GM18870 (cell line): ENCODE measurements around the gene HES1.
"Not testable (repeated sequence)": the region's sequence is repeated elsewhere in the genome, so short reads cannot be mapped to it uniquely, and the experiment has no call there.

ENCODE experiments used
- ATAC-seq: cut with Tn5 transposase; IDR thresholded peaks from one replicate; pipeline ENCODE4 v1.9.1; 2021; ENCODE audit warnings: moderate library complexity; ENCODE audit not compliant: unreplicated experiment

HES1 gene

DNA sequence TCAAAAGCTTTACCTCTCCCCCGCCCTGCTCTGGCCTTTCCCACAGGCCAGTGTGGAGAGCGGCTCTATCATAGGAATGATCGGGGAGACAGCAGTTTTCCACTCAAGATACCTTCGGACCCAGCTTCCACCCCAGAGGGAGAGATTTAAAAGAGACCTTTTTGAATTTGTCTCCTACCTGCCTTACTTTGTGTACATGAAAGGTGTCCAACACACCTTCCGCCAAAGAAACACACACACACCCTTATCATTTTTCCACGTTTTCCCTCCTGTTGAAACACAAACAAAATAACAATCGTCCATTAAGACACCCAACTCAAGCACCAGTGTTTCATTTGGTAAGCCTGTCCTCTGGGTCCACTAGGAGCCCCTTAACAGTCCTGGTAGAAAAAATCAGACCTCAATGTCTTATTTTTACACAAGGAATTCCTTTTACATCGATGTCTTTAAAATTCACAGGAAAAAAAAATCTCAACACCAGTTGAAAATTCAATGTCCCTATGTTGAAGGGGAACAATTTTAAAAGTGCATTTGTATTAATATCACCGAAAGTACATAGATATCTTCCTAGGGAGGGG is 4.0 kb downstream of the HES1 start:
- no peak for ATAC-seq

DNA sequence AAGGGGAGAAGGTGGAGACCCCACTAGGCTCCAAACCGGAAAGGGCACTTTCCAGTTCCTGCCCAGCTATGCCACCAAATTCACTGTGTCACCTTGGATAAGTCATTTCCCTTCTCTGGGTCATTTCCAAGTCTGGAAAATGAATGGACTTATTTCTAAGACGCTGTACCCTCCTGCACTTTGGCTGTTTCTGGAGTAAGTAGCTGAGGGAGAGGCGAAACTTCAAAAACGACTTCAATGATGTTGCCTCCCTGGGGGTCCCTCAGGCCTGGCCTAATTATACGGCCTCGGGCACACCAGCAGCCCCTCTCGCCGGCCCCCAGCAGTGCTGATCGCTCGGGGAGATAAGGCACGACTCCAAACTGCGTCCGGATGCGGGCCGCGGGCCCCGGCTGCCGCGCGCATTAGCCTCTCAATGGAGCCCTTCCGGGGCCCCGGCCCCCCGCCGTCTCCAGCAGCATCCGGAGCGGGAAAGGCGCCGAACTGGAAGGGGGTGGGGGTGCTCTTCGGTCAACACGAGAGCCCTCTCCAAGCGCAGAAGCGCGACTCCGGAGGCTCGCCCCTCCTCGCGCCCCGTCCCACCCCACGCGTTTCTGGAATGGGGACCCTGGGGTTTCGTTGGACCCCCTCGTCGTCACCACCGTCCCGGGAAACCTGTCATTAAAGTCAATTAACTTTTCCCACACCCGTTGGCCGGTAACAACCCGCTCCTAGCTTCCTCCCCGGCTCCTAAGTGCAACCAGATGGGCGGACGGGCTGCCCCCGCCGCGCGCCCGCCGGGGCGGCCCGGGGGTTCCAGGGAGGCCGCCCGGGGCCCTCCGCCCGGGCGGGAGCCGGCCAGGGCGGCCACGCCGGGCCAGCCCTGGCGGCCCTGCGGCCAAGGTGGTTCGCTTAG is 4.8 kb downstream of the HES1 start:
- no peak for ATAC-seq

DNA sequence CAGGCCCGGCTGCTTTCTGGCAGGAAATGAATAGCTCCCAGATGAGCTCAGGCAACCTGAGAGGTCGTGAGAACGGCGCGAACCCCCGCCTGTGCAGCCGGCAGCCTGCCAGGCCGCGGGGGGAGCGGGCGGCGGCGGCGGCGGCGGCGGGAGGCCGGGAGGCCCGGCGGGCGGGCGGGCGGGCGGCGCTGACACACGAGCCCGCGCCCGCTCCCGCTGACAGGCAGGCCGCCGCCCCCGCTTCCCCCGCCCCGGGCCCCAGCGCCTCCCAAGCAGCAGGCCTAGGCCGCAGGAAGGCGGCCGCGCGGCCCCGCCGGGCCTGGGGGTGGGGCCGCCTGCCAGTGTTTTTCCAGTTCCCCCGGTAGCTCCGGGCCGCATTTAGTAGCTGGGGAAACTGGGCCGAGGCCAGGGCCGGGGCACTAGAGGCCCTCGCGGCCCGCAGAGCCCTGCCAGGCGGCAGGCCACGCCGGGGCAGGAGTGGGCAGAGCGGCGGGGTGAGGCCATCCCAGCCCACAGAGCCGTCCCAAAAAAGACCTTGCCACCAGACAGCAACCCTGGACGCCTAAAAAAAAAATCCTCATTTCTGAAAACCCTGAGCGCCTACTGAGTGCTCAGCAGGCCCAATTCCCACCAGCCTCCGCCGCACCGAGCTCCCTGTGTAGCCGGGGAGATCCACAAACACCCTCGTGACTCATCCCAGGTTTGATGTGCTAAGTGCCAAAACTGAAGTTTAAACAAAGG is 5.6 kb downstream of the HES1 start:
- ATAC-seq = no peak

DNA sequence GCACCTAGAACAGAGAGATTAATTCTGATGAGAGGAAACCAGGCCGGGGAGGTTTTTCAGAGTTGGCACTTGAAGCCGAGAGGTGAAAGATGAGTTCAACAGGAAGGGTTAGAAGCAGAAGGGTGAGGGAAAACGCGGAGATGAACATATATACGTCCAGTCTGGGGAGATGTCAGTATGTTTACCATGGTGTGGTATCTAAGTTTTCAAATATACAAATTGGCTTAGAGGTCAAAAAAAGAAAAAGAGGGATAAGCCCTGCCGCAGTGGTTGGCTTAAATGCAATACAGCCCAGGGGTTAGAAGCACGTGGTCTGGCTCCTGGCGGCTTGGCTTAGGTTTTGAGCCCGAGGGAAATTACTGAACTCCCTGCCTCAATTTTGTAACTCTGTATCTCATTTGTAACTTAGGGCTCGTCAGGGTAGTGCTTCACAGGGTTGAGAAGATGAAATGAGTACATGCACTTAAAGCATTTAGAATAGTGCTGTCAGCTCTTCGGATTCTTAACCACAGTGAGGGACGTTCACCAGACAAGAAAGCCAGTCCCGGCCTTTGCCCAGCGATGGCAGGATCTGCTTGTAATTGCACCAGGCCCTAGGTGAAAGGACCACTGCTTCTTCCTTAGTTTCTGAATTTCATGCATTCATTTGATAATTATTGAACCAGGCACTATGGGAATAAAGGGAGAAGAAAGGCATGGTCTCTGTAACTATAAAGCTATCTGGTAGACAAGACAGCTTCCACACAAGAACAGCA is 6.4 kb downstream of the HES1 start:
- ATAC-seq = no peak

DNA sequence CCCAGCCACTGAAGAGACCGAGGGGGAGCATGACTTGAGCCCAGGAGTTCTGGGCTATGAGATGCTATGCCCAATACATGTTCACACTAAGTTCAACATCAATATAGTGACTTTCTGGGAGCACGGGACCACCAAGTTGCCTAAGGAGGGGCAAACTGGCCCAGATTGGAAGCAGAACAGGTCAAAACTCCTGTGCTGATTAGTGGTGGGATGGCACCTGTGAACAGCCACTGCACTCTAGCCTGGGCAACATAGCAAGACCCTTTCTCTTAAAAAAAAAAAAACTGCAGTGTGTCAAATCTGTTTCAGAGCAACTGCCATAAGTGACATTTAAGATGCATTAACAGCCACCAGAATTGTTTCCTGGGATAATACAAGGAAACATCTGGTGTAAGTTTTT is 9.8 kb downstream of the HES1 start:
- ATAC-seq = no peak

- ATAC-seq = no peak
These were observed 11.7 kb downstream of the HES1 start for GRCh38 chr3:194147679-194148078.

GRCh38 chr3:194148383-194148782 is 12.4 kb downstream of the HES1 start:
- no peak for ATAC-seq

DNA sequence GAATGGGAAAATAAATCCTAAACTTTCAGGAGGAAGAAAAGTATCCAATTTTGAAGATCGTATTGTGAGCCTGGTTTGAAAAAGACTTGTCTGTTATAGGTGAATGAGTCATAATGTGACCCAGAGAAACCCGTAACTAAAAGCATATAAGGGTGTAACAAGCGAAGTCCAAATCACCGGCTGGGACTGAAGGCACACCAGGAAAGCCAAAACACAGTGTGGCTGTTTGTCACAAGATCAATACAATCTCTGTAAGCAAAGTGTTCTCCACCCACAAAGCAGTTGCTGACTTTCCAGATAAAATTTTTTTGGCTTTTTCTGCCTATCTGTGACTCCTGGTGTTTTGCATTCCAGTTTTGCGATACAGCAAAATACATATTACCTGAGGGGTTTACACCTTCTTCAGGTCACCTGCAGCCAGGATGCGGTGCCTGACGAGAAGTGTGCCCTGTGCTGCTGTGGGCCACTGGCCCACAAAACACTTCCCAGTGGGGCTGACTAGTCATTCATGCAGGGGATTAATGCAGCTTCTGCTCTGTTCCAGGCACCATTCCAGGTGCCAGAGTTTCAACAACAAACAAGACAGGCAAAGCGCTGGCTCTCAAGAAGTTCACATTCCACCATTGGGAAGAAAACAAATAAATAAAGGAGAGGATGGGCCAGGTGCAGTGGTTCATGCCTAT is 14.4 kb downstream of the HES1 start:
- no peak for ATAC-seq

DNA sequence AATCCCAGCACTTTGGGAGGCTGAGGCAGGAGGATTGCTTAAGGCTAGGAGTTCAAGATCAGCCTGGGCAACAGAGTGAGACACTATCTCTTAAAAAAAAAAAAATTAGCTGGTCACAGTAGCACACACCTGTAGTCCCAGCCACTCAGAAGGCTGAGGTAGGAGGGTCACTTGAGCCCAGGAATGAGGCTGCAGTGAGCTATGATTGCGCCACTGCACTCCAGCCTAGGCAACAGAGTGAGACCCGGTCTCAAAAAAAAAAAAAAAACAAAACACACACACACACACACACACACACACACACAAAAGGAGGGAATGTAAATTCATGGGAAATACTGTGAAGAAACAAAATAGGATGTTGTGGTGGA is 15.0 kb downstream of the HES1 start:
- not testable (repeated sequence) for ATAC-seq

- no peak for ATAC-seq
These were observed 18.4 kb downstream of the HES1 start for GRCh38 chr3:194154346-194154745.

GRCh38 chr3:194156095-194156494 is 20.1 kb downstream of the HES1 start:
- ATAC-seq = no peak

GRCh38 chr3:194158942-194159439 is 23.0 kb downstream of the HES1 start:
- no peak for ATAC-seq

DNA sequence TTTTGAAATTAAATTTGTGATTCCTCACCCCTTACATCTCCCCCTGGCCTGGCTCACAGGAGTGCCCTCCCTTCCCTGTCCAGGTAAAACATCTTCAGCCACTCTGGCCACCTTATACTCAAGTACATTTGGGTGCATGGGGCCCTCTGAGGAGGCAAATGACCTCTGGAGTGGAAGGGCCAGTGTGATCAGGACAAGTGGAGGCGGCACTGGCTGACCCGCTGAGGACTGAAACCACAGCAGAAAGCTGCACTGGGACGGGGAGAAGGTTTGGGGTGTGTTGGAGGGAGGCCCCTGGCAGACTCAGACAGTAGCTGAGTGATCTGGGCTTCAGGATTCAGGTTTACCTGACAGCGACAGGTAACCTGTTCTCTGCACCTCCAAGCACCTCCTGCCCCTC is 24.2 kb downstream of the HES1 start:
- no peak for ATAC-seq

DNA sequence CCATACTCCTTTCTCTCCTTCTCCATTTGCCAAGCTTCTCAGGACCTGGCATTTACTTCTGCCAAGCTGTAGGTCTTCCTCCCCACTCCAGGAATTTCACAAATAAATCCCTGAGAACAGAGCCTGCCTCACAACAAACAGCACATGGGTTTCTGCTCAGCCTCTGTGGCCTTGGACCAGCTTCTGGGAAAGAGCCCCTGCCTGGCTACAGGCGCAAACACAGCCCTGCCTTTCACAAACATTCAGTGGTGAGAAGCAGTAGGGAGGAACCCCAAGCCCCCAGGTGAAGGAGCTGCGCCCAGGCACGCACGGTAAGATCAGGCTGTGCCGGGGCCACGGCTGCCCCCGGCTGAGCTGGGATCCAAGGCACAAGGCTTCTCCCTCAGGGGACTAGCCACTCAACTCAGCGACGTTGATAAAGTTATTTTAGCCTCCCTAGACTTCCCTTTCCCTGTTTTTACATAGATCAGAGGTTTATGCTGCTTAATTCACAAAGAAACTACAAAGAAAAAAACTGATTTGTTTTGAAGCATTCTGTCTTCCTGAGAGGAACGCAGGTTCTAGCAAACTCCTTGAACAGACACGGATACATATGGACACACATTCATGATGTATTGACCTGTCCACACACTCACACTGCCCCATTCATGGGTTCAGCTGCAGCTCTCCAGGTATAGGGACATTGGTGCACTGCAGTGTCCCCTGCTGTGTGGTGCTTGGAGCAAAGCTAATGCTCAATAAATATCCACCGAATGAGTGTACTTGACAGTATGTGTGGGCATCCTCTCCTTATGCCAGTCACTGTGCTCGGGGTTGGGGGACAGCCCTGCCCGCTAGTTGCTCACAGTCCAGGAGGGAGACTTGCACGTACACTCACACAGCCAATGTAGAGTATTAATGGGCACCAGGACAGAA is 25.4 kb downstream of the HES1 start:
- no peak for ATAC-seq

GRCh38 chr3:194162070-194162678 is 26.2 kb downstream of the HES1 start:
- ATAC-seq = no peak

DNA sequence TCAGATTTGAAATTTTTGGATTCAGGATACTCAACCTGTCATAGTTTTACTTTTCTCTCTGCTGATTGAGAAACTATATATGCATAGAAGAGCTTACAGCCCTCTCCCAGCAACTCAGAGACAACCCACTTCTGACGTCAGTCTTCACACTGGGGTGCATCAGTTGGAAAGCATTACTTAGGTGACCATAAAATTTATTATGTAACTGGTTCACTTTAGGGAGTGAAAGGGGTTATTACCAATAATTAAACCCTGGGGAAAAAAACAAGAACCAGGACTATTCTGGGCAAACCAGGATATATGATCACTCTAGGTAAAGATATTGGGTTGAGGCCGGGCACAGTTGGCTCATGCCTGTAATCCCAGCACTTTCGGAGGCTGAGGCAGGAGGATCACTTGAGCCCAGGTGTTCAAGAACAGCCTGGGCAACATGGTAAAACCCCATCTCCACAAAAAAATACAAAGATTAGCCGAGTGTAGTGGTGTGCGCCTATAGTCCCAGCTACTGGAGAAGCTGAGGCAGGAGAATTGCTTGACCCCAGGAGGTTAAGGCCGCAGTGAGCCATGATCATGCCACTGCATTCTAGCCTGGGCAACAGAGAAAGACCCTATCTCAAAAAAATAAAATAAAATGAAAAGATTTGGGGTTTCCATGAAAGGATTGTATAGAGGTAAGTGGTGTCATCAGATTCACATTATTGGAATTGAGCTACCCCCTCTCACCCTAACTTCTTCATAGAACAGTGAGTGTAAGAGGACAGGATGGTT is 27.1 kb downstream of the HES1 start:
- no peak for ATAC-seq

DNA sequence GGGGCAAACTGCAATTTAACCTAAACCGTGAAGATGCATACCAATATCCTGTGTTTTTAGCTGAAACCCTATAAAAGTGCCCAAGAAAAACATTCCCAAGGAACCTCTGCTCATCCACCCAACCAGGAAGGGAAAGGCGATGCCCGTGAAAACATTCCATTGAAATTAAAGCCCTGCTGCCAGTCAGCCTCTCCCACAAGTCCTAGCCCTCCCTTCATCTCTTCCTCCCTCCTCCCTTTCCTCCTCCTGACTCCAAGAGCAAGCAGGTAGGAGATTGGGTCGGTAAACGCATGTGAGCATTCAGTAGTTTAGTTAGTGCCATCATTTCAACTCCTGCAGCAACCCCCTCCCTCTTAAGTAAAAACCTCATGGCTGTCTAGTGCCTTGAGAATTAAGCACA is 27.7 kb downstream of the HES1 start:
- no peak for ATAC-seq

GRCh38 chr3:194164861-194165260 is 28.9 kb downstream of the HES1 start:
- no peak for ATAC-seq
